Ovary (tissue), 9 donors: ENCODE measurements around the gene PLPP3. TPM values are rescaled to one million over a fixed set of nuclear protein-coding genes. Genes with fewer than 3 reads are reported as not detected.

ENCODE experiments used
- DNase-seq, 5 donors: peaks; one replicate each; pipeline ENCODE4 v3.0.0-alpha.2; 2019 to 2020
- H3K27ac ChIP-seq, 2 donors: fragments of 200-600 bp; one replicate each; pipeline versions ENCODE4 v1.5.1 to v1.8.0; 2019 to 2022
- H3K27me3 ChIP-seq: fragments of 200-600 bp; one replicate; pipeline ENCODE4 v1.8.0; 2022
- H3K36me3 ChIP-seq: fragments of 200-600 bp; sonication (generic); one replicate; pipeline ENCODE4 v1.5.1; 2019
- H3K4me1 ChIP-seq: one replicate; pipeline ENCODE4 v1.8.1; 2013; ENCODE audit warnings: mild to moderate bottlenecking, moderate library complexity; ENCODE audit not compliant: insufficient read depth
- H3K4me3 ChIP-seq: fragments of 200-600 bp; sonication (generic); one replicate; pipeline ENCODE4 v1.5.1; 2017
- H3K9me3 ChIP-seq, 2 donors: fragments of 200-600 bp in 1 of 2; sonication (generic) in 1 of 2; one replicate each; pipeline versions ENCODE4 v1.5.1 to v1.8.1; 2013 to 2019; ENCODE audit warnings: mild to moderate bottlenecking in 1 of 2, moderate library complexity in 1 of 2
- EP300 ChIP-seq: sonication (generic); formaldehyde crosslinking; IDR thresholded peaks from one replicate; pipeline ENCODE4 v1.6.1; 2017; ENCODE audit warnings: antibody characterized with exemption
- POLR2A ChIP-seq: fragments of 450-650 bp; IDR thresholded peaks from one replicate; pipeline ENCODE4 v1.6.1; 2017; ENCODE audit warnings: antibody characterized with exemption, mild to moderate bottlenecking, moderate library complexity
- WGBS, 3 donors: extraction: QIAGEN DNeasy Blood & Tissue Kit in 1 of 3; methylation state at CpG; one replicate each; pipeline versions ENCODE4 v1.1.5 to v1.1.7; 2013 to 2017; 5-methylcytosine and 5-hydroxymethylcytosine counted together
- intact Hi-C, 4 donors: fragments of 100-400 bp; cut with DNase I; formaldehyde crosslinking; loops; one replicate each; pipeline versions ENCODE4 v1.11.0 to v1.15.1; 2022 to 2023
- polyA plus RNA-seq, 2 donors: library from polyadenylated mRNA; stranded (reverse); fragments of 200-250 nt in 1 of 2; fragments of 350-450 nt in 1 of 2; fragmentation: Illumina TruSeq in 1 of 2; extraction: RNeasy Lipid Tissue Mini Kit (QIAGEN cat#74804) in 1 of 2; gene quantifications; one replicate each; pipeline ENCODE4 v1.2.3, GENCODE V29; 2013 to 2014
- total RNA-seq, 7 donors: library from RNA; depleted of rRNA in 2 of 7; stranded (reverse); fragments of >200 nt in 2 of 7; fragmentation: NEBNext Ultra II Directional in 3 of 7; extraction: Animal tissue kit (Norgen Biotek cat#: 25700) in 3 of 7; gene quantifications; one replicate each; pipeline versions ENCODE4 v1.1.0 to v1.2.4, GENCODE V29; 2016 to 2023
- TF ChIP-seq, protein P1 (sequence below), 3 donors: fragments of 450-650 bp in 2 of 3; fragments of 200-600 bp in 1 of 3; IDR thresholded peaks; one replicate each; pipeline versions ENCODE4 v1.5.1 to v1.8.0; 2016 to 2022; ENCODE audit warnings: antibody characterized with exemption in 3 of 3, mild to moderate bottlenecking in 1 of 3
- donor health status: DM: no; HTN: no; CAD: no; lungs with moderate emphysema.
- donor health status: DM: no; HTN: no; CAD: no.
- donor health status: Bipolar disorder and iron deficiency.
- donor health status: DM: yes; HTN: yes; CAD: no.
- donor health status: DM: no; HTN: no; CAD: no.
- donor health status: DM: yes; HTN: yes; CAD: no.

The PLPP3 gene
- total and polyA plus RNA-seq, 9 donors = 51.4 to 188 (median 125) TPM

DNA sequence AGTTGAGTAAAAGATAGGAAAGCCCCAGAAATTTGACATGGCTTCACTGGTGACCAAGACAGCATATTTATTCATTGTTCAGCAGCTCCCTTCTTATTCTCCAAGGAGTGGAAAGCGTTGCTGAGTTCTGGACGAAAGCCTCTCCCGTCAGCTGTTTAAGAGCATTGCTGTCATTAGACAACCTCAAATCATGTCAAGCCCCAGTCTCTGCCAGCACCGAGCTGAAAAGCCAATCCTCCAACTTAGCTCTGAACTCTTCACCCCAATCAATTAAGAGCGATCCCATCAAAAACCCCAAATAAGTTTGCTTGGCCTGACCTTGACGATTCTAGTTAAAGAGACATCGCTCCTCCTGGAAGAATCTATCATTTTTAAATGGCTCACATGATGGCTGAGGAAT is 110.8 kb downstream of the PLPP3 start:
- no peaks in the 10 kb centered on the region for H3K9me3 ChIP-seq
- TF ChIP-seq POLR2A = no peak
- no peak overlapping the region for H3K4me3 ChIP-seq
- H3K27ac ChIP-seq = no peak overlapping the region
- intact Hi-C loops = no loop called here
- no peaks in the 10 kb centered on the region for H3K27me3 ChIP-seq
- DNase-seq = no peak
- no peaks in the 10 kb centered on the region for H3K4me1 ChIP-seq
- H3K36me3 ChIP-seq = no peaks in the 10 kb centered on the region
- 38 to 43% (median 41%) methylated on average over 7 of the region's 7 CpGs for WGBS, 3 donors

DNA sequence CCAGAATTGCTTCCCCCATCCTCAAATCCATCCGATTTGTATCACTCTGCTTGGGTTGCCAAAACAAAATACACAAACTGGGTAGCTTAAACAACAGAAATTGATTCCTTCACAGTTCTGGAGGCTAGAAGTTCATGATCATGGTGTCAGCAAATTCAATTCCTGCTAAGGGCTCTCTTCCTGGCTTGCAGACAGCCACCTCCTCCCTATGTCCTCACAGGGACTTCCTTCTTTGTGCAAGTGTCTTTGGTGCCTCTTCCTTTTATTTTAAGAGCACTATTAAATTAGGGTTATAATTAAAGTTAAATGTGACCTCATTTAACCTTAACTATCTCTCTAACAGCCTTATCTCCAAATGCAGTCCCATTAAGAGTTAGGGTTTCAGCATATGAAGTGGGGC is 112.8 kb downstream of the PLPP3 start:
- TF ChIP-seq POLR2A = no peak
- TF ChIP-seq EP300 = no peak
- TF ChIP-seq, protein P1, sequence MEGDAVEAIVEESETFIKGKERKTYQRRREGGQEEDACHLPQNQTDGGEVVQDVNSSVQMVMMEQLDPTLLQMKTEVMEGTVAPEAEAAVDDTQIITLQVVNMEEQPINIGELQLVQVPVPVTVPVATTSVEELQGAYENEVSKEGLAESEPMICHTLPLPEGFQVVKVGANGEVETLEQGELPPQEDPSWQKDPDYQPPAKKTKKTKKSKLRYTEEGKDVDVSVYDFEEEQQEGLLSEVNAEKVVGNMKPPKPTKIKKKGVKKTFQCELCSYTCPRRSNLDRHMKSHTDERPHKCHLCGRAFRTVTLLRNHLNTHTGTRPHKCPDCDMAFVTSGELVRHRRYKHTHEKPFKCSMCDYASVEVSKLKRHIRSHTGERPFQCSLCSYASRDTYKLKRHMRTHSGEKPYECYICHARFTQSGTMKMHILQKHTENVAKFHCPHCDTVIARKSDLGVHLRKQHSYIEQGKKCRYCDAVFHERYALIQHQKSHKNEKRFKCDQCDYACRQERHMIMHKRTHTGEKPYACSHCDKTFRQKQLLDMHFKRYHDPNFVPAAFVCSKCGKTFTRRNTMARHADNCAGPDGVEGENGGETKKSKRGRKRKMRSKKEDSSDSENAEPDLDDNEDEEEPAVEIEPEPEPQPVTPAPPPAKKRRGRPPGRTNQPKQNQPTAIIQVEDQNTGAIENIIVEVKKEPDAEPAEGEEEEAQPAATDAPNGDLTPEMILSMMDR (IDR thresholded peaks at IDR 0.05) = no peak
- DNase-seq = no peak
- Histone ChIP-seq H3K4me1 (no peaks in the 10 kb centered on the region), H3K4me3 (no peak overlapping the region), H3K27ac (no peak overlapping the region), H3K9me3 (no peaks in the 10 kb centered on the region), H3K27me3 (no peaks in the 10 kb centered on the region), H3K36me3 (no peaks in the 10 kb centered on the region)
- WGBS, 3 donors = 93 to 98% (median 95%) methylated on average over 1 of the region's 1 CpG
- intact Hi-C loops = no loop called here

GRCh38 chr1:56464294-56464693 is 115.1 kb downstream of the PLPP3 start:
- intact Hi-C loops = no loop called here
- Histone ChIP-seq H3K27ac (no peak overlapping the region), H3K9me3 (no peaks in the 10 kb centered on the region), H3K4me3 (no peak overlapping the region), H3K4me1 (no peaks in the 10 kb centered on the region), H3K36me3 (no peaks in the 10 kb centered on the region), H3K27me3 (no peaks in the 10 kb centered on the region)
- TF ChIP-seq, protein P1 (IDR thresholded peaks at IDR 0.05) = no peak
- TF ChIP-seq EP300 = no peak
- TF ChIP-seq POLR2A = no peak
- WGBS, 3 donors = 93 to 95% (median 93%) methylated on average over 4 of the region's 4 CpGs
- DNase-seq = no peak

DNA sequence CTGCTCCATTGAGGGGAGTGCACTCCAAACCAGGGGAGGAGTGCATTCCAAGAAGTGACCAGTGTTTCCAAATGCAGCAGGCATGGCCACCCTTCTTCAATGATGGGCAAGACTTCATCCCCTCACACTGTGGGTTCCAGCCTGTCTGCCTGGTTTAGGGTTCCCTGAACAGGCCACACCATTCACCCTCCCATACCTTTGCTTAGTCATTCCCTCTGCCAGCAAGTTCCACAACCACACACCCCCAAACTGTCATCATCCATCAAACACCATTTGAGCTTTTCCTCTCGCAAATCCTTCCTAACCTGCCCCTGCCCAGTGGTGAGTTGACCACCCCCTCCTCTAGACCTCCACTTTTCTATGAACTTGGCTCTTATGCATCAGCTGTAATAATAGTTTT is 116.0 kb downstream of the PLPP3 start:
- DNase-seq = no peak
- intact Hi-C loops = no loop called here
- TF ChIP-seq EP300 = no peak
- no peak for TF ChIP-seq POLR2A
- TF ChIP-seq, protein P1 (IDR thresholded peaks at IDR 0.05) = no peak
- Histone ChIP-seq H3K27ac (no peak overlapping the region), H3K27me3 (no peaks in the 10 kb centered on the region), H3K4me1 (no peaks in the 10 kb centered on the region), H3K4me3 (no peak overlapping the region), H3K36me3 (no peaks in the 10 kb centered on the region), H3K9me3 (no peaks in the 10 kb centered on the region)
- WGBS, 3 donors = 94 to 100% (median 94%) methylated on average over 1 of the region's 1 CpG

DNA sequence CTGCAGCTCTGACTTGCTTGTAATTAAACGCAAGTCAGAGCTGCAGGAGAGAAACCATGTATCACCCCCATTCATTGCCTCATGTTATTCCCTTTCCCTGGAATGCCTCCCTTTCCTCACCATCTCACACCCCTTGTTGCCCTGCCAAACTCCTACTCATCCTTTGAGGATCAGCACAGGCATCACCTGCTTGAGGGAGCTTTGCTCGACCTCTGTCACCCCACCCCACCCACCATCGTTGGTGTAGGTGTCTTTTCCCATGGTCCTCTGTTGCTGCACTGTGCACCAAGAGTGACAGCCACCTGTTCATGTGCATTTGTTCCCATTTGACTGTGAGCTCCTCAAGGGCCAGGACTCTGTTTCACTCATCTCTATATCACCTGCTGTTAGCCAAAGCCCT is 117.2 kb downstream of the PLPP3 start:
- WGBS, 3 donors = 67 to 75% (median 69%) methylated on average over 3 of the region's 3 CpGs
- H3K27ac ChIP-seq = no peak overlapping the region
- H3K27me3 ChIP-seq = no peaks in the 10 kb centered on the region
- TF ChIP-seq POLR2A = no peak
- TF ChIP-seq EP300 = no peak
- TF ChIP-seq, protein P1 (IDR thresholded peaks at IDR 0.05) = no peak
- H3K4me3 ChIP-seq = no peak overlapping the region
- H3K9me3 ChIP-seq = no peaks in the 10 kb centered on the region
- H3K36me3 ChIP-seq = no peaks in the 10 kb centered on the region
- no peak for DNase-seq
- intact Hi-C loops = no loop called here
- no peaks in the 10 kb centered on the region for H3K4me1 ChIP-seq
